Smooth muscle cell (in vitro differentiated cells): ENCODE data around the gene RAPGEF5. TPM values are rescaled to one million over a fixed set of nuclear protein-coding genes. Genes with fewer than 3 reads are reported as not detected.

Source experiments
- DNase-seq: peaks from one replicate; lab custom pipeline; 2025; ENCODE audit not compliant: unreplicated experiment; lab: John Stamatoyannopoulos, UW
- H2AFZ ChIP-seq: fragments of 200-600 bp; sonication (generic); 2 replicates; pipeline ENCODE4 v1.6.0; 2016; ENCODE audit warnings: antibody characterized with exemption, low read depth, mild to moderate bottlenecking
- H3F3A ChIP-seq: fragments of 200-600 bp; sonication (generic); 2 replicates; pipeline ENCODE4 v1.6.0; 2017; ENCODE audit warnings: antibody characterized with exemption, low read depth
- H3K27ac ChIP-seq: fragments of 200-600 bp; sonication (generic); 2 replicates; pipeline ENCODE4 v1.5.1; 2016; ENCODE audit warnings: low read depth, mild to moderate bottlenecking
- H3K27me3 ChIP-seq: fragments of 200-600 bp; sonication (generic); 2 replicates; pipeline ENCODE4 v1.6.1; 2016; ENCODE audit warnings: low read depth, mild to moderate bottlenecking
- H3K36me3 ChIP-seq: fragments of 200-600 bp; sonication (generic); 2 replicates; pipeline ENCODE4 v1.5.1; 2016; ENCODE audit warnings: low read depth
- H3K4me1 ChIP-seq: fragments of 200-600 bp; sonication (generic); 2 replicates; pipeline ENCODE4 v1.5.1; 2016; ENCODE audit warnings: low read depth
- H3K4me2 ChIP-seq: fragments of 200-600 bp; sonication (generic); 2 replicates; pipeline ENCODE4 v1.6.0; 2016; ENCODE audit warnings: mild to moderate bottlenecking
- H3K4me3 ChIP-seq: fragments of 200-600 bp; sonication (generic); 2 replicates; pipeline ENCODE4 v1.5.1; 2016; ENCODE audit warnings: mild to moderate bottlenecking
- H3K79me2 ChIP-seq: fragments of 200-600 bp; sonication (generic); 2 replicates; pipeline ENCODE4 v1.6.0; 2016; ENCODE audit warnings: low read depth, mild to moderate bottlenecking
- H3K9ac ChIP-seq: fragments of 200-600 bp; sonication (generic); 2 replicates; pipeline ENCODE4 v1.6.0; 2016; ENCODE audit warnings: low read depth
- H3K9me3 ChIP-seq: fragments of 200-600 bp; sonication (generic); replicated peaks from 2 replicates; pipeline ENCODE4 v1.5.1; 2016; ENCODE audit warnings: low read depth
- H4K20me1 ChIP-seq: fragments of 200-600 bp; sonication (generic); 2 replicates; pipeline ENCODE4 v1.6.0; 2016; ENCODE audit warnings: low read depth
- WGBS: methylation state at CpG from one replicate; pipeline ENCODE4 v1.1.7; 2016; ENCODE audit warnings: low lambda C conversion rate; 5-methylcytosine and 5-hydroxymethylcytosine counted together
- polyA plus RNA-seq: library from polyadenylated mRNA; unstranded; fragments of >200 nt; fragmentation: Nextera tagmentation; extraction: Ambion mirVana; gene quantifications from 2 replicates; pipeline ENCODE4 v1.2.1, GENCODE V29; 2016
- total RNA-seq: library from RNA; depleted of rRNA; stranded (reverse); fragments of >200 nt; gene quantifications from 2 replicates; pipeline ENCODE4 v1.2.3, GENCODE V29; 2014
- TF ChIP-seq, protein P1 (sequence below): fragments of 200-600 bp; sonication (generic); IDR thresholded peaks from 2 replicates; pipeline ENCODE4 v1.5.1; 2017; ENCODE audit warnings: borderline replicate concordance, mild to moderate bottlenecking, antibody characterized with exemption; ENCODE audit not compliant: insufficient read depth, poor library complexity, severe bottlenecking

Gene RAPGEF5
- total and polyA plus RNA-seq, 2 experiments from 2014 or later = 11.4 TPM; not detected in 1

GRCh38 chr7:22386865-22387264 is 29.9 kb upstream of the RAPGEF5 start:
- Histone ChIP-seq H3K4me1 (no peaks in the 10 kb centered on the region), H3K36me3 (no peaks in the 10 kb centered on the region)
- WGBS = 88% methylated on average over 1 of the region's 1 CpG

GRCh38 chr7:22386206-22386858 is 29.4 kb upstream of the RAPGEF5 start:
- no peak for DNase-seq
- Histone ChIP-seq H3K79me2 (no peaks in the 10 kb centered on the region), H3K27me3 (no peaks in the 10 kb centered on the region), H3K36me3 (no peaks in the 10 kb centered on the region), H3K4me2 (no peak overlapping the region), H4K20me1 (no peaks in the 10 kb centered on the region), H3K4me3 (no peak overlapping the region), H3K9ac (no peak overlapping the region), H3K4me1 (no peaks in the 10 kb centered on the region), H3K9me3 (no peaks in the 10 kb centered on the region), H3F3A (no peaks in the 10 kb centered on the region), H2AFZ (no peak overlapping the region), H3K27ac (no peak overlapping the region)
- TF ChIP-seq, protein P1, sequence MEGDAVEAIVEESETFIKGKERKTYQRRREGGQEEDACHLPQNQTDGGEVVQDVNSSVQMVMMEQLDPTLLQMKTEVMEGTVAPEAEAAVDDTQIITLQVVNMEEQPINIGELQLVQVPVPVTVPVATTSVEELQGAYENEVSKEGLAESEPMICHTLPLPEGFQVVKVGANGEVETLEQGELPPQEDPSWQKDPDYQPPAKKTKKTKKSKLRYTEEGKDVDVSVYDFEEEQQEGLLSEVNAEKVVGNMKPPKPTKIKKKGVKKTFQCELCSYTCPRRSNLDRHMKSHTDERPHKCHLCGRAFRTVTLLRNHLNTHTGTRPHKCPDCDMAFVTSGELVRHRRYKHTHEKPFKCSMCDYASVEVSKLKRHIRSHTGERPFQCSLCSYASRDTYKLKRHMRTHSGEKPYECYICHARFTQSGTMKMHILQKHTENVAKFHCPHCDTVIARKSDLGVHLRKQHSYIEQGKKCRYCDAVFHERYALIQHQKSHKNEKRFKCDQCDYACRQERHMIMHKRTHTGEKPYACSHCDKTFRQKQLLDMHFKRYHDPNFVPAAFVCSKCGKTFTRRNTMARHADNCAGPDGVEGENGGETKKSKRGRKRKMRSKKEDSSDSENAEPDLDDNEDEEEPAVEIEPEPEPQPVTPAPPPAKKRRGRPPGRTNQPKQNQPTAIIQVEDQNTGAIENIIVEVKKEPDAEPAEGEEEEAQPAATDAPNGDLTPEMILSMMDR = no peak
- 91% methylated on average over 2 of the region's 2 CpGs for WGBS

More at GRCh38 chr7:22386865-22387264, 29.9 kb upstream of the RAPGEF5 start:
- no peak overlapping the region for H2AFZ ChIP-seq
- H3K9ac ChIP-seq = no peak overlapping the region
- H3K4me2 ChIP-seq = no peak overlapping the region
- H3K27ac ChIP-seq = no peak overlapping the region
- no peaks in the 10 kb centered on the region for H3K9me3 ChIP-seq
- DNase-seq = no peak
- H3K4me3 ChIP-seq = no peak overlapping the region
- no peaks in the 10 kb centered on the region for H3K79me2 ChIP-seq
- no peaks in the 10 kb centered on the region for H3K27me3 ChIP-seq
- no peaks in the 10 kb centered on the region for H3F3A ChIP-seq
- TF ChIP-seq, protein P1 = no peak
- no peaks in the 10 kb centered on the region for H4K20me1 ChIP-seq

DNA sequence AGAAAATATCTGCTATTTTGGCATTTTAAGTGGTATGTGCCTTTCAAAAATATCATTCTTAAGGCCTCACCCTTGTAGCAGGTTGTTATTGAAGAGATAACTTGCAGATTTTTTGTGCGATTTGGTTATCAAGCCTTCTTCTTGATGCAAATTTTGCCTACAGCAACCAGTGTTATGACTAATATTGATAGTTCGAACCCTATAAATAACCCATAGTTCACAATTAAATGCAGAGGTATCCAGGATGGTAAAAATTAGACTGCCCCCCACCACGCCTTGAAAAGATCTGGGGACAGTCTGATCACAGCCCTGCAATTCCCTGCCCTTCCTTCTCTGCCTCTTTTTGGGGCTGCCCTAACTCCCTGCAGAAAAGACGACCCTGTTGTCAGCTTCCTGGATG is 28.4 kb upstream of the RAPGEF5 start:
- WGBS = 91% methylated on average over 4 of the region's 4 CpGs
- Histone ChIP-seq H3K4me2 (no peak overlapping the region), H3K79me2 (no peaks in the 10 kb centered on the region), H4K20me1 (no peaks in the 10 kb centered on the region), H3K27ac (no peak overlapping the region), H3K36me3 (no peaks in the 10 kb centered on the region), H2AFZ (no peak overlapping the region), H3K27me3 (no peaks in the 10 kb centered on the region), H3K9me3 (no peaks in the 10 kb centered on the region), H3F3A (no peaks in the 10 kb centered on the region), H3K4me1 (no peaks in the 10 kb centered on the region), H3K9ac (no peak overlapping the region), H3K4me3 (no peak overlapping the region)
- no peak for DNase-seq
- TF ChIP-seq, protein P1 = no peak

DNA sequence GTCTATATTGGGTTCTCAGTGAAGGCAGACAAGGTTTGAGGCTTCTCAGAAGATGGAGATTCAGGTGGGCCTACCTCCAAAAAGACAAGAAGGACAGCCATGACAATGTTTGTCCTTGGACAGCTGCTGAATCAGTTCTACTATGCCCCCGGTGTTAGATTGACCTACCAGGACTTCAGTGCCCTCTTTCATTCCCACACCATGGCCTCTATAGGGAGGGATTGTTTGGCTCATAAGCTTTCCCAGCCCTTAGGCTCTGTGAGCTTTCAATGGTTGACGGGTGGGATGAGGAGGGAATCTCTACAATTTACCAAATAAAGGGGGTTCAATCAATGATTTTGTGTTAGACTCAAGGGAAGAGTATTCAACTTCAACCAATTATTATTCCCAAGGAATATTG is 23.4 kb upstream of the RAPGEF5 start:
- TF ChIP-seq, protein P1 = no peak
- H3K9ac ChIP-seq = no peak overlapping the region
- no peak for DNase-seq
- no peaks in the 10 kb centered on the region for H3K79me2 ChIP-seq
- no peak overlapping the region for H3K27ac ChIP-seq
- H3K27me3 ChIP-seq = no peaks in the 10 kb centered on the region
- H4K20me1 ChIP-seq = no peaks in the 10 kb centered on the region
- H3K4me2 ChIP-seq = no peak overlapping the region
- no peak overlapping the region for H3K4me3 ChIP-seq
- H3K9me3 ChIP-seq = no peaks in the 10 kb centered on the region
- no peaks in the 10 kb centered on the region for H3K36me3 ChIP-seq
- H3F3A ChIP-seq = no peaks in the 10 kb centered on the region
- H3K4me1 ChIP-seq = no peaks in the 10 kb centered on the region
- 91% methylated on average over 2 of the region's 2 CpGs for WGBS
- H2AFZ ChIP-seq = no peak overlapping the region
